Stimulated activated CD4-positive, alpha-beta T cell treated with anti-CD3 and anti-CD28 coated beads, Interleukin-15, amount 100 ng/mL, for 1 hour (primary cell): ENCODE measurements around the gene SPATA13.
A peak's percentile ranks its signal among the peaks of the same experiment; 100 is the strongest.

Experiments
- DNase-seq, 2 donors: peaks; one replicate each; pipeline ENCODE4 v3.0.0-alpha.2; 2020; ENCODE audit warnings: low read depth in 1 of 2, low spot score in 1 of 2

SPATA13 gene

DNA sequence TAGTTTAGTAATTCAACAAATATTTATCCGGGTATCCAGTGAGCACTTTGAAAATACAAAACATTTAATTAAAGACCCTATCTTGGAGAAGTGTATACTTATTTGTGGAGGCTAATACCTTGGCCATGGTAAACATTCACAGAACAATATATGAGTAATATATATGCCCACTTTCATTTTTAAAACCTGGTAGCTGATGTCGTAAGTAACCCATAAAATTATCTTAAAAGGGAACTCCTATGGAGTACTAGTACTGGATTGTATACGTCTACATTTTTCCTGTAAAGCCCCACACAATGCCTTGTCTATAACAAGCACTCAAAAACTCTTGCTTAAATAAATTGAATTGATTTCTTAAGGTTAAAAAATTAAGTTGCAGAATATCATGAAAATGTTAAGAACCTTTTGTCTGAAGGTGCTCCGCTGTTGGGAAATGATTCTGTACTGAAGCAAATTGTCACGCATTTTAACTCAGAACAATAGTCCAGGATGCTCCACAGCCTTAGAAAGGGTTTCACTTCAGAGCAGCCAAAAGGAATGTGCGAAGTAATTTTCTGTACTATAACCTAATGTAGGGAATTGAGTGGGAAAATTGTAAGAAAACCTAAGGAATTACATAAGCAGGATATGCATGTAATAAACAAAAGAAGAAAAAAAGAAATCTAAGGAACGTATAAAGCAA lies 90.0 kb downstream of the SPATA13 start:
- no peak for DNase-seq

DNA sequence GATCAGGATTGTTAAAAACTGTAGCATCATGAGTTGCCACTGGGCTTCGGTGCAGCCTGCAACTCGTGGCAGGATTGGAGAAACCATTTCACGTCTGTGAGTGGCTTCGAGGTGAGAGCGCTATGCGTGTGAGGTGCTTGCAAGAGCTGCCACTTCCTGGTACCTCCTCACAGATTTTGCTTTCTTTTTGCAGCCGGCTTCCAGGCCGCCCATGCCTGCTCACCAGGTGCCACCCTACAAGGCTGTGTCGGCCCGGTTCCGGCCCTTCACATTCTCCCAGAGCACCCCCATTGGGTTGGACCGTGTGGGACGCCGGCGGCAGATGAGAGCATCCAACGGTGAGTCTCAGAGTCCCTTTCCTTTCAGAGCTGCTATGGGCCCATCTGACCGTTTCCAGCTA lies 91.0 kb downstream of the SPATA13 start:
- peak; percentile 55 to 66 for DNase-seq

DNA sequence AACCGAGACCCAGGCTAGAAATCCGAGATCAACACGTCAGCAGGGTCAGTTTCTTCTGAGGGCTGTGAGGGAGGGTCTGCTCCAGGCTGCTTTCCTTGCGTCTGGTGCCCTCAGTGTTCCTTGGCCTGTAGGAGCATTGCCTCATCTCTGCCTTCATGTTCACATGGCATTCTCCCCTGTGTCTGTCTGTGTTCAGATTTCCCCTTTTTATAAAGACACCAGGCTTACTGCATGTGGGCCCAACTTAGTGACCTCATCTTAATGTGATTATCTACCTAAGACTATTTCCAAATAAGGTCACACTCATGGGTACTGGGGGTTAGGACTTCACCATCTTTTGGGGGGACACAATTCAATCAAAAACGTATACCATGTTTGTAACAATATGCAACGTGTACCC lies 91.6 kb downstream of the SPATA13 start:
- DNase-seq = no peak

DNA sequence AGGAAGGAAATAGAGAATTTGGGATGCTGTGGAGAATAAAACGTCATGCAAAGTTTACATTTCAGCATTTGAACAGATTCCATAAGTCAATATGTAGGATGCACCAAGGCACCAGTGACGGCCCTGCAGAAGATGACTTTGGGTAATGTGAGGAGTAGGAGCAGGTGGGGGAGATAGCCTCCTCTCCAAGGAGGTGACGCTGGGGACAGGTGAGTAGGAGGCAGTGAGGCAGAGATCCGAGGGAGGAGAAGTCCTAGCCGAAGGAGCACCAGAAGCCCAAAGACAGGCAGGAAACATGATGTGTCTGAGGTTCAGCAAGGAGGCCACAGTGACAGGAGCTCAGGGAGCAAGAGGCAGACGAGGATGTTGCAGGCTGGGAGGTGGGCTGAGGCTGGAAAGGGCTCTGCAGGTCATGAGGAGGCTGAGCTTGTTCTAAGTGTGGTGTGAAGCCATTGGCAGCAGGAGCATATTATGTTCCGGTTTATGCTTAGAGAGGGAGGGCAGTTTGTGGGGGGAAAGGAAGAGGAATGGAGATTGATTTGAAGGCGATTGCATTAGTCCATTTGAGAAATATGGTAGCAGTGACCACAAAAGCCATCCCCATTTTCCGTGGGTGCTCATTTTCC lies 93.1 kb downstream of the SPATA13 start:
- DNase-seq = no peak

DNA sequence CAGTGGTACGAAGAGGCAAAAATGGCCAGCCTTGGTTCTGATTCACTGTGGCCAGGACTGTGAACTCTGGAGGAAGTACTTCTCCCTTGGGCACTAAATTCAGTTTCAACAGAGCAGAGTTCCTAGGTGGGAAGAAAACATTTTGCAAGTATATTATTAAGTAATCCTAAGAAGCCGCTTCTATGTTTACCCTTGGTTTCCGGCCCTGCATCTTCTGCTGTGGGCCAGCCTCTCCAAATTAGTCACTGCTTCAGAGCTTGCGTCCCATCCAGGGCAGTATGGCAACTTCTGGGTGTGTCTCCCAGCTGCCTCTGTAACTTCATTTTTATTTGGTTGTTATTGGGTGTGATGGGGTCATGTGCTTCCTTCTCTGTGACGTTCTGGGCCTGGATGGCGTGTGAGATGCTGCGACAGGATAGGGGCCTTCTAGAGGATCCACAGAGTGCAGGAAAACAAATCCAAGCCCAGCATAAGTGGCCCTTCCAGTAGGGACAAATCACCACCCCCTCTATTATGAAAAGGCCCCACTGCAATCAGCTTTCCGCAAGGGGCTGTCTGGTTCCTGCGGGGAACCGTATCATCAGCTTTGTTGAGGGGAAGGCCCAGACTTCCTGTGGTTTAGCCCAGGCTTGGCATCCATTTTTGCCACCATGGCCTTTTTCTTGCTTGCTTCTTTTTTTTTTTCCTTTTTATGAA lies 93.8 kb downstream of the SPATA13 start:
- peak in 1 of 2 donors; percentile 14 for DNase-seq

DNA sequence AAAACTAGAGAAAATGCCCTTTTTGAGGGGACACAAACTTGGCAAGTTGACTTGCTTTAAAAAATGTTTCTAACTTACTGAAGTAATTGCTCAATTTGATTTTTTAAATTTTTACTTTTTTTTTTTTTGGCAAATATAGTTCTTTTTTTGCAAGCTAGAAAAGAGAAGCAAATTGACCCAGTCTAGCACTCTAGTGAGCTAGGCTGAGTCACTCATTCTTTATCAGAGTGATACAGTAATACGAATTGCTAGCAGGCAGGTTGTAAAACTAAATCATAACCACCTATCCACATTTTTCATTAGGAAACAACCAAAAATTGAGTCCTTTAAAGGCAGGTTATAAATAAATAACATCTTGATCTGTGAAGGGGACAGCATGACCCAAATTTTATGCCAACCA lies 97.0 kb downstream of the SPATA13 start:
- DNase-seq = no peak

DNA sequence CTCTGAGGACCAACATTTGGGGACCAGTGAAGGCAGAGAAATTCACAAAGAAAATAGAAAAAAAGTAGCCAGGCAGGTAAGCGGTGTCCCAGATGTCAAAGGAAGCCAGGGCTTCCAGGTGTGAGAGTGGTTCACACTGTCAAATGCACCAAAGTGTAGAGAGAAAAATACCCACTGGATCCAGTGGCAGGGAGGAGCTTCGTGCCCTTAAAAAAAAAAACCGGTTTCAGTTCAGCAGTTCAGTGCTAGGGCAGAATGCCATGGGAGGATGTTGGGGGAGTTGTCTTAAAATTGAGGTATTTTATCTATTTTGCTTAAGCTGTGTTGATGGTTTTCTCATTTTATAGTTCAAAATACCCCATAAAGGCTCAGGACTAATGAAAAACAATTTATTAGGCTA lies 101.0 kb downstream of the SPATA13 start:
- no peak for DNase-seq

DNA sequence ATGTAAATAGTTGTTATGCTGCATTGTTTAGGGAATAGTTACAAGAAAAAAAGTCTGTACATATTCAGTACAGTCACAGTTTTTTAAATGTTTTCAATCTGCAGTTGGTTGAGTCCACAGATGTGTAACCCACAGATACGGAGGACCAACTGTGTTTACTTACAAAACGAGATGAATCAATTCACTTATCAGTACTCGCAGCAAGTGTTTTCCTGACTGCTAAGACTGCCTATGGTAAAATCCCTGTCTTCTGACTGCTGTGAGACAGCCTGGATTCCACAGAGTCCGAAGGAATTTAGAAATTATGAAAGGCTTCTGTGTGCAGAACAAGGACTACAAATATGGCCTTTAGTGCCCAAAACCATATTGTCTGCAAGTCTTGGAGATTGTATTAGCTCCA lies 103.1 kb downstream of the SPATA13 start:
- DNase-seq = no peak

DNA sequence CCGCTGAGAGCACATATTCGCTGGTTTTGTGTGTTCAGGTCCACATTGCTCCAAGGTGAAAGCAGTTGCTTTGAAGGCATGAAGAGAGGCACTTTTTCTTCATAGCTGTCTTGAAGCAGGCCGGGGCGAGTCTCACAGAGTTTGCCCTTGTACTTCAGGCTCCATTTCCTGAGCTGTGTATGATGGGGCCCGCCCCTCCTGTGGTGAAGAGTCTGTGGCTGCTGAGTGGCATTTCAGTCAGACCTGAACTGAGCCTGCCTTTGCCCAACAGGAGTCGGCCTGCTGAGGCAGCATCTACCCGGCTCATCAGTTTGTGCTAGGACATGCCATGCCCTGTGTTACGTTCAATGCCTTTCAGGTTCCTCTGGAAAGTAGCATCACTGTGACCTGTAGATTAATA lies 104.5 kb downstream of the SPATA13 start:
- DNase-seq = peak; percentile 57 to 63

DNA sequence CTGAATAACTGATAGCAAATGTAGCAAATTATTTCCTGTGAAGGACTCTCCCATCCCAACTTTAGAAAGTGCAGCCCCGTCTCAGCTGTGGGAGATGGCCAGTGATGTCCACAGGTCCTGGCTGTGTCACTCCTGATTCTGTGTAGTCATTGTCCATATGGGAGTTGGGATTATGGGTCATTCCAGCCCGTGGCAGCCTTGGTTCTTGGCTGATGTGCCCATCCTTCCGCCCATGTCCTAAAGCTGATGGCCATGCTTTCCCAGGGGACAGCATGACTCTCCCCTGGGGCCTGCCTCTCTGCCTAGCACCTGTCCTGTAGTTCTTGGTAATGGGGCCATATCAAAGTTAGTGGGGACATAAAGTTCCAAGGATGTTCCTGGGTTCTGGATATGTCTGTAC lies 104.9 kb downstream of the SPATA13 start:
- no peak for DNase-seq

DNA sequence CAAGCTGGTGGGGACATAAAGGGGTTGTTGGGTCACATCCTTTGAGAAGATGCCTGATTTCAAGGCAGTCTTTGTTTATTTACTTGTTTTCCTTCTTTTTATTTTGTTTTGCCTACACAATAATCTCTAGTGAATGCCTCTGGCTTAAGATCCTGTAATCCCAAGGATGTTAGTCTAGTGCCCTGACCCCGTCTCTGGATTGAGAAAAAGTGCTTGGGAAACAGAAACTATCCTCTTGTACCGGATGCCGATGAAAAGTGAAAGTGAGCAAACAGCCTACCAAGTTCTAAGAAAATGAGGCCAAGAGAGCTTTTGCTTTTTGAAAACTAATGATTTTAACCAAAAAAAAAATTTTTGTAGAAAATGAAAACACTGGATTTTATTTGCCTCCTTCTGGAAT lies 106.8 kb downstream of the SPATA13 start:
- no peak for DNase-seq

DNA sequence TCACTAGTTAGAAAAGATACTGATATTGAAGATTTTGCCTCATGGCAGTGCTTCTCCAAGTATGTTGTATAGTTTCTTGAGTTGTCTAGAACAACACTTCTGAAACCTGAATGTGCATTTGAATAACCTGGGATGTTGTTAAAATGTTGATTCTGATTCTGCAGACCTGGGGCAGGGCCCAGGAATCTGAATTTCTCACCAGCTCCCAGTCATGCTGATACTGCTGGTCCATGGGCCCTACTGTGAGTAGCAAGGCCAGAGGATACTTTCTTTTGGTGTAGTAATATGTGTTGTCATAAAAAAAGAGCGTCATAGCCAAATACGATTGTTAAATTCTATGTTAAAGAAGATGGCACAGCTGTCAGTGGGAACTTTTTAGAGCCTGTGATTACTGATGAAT lies 107.3 kb downstream of the SPATA13 start:
- no peak for DNase-seq

DNA sequence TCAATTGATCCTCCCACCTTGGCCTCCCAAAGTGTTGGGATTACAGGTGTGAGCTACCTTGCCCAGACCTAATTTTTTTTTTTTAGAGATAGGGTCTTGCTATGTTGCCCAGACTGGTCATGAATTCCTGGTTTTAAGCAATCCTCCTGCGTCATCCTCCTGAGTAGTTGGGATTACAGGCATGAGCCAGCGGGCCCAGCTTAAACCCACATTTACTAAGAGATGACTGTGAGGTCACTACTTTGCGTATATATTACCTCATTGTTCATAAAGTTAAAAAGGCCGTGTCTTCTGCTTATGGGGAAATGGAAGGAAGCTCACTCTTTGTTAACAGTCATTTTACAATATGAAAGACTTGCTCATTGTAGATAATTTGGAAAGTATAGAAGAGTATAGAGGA lies 109.3 kb downstream of the SPATA13 start:
- no peak for DNase-seq

DNA sequence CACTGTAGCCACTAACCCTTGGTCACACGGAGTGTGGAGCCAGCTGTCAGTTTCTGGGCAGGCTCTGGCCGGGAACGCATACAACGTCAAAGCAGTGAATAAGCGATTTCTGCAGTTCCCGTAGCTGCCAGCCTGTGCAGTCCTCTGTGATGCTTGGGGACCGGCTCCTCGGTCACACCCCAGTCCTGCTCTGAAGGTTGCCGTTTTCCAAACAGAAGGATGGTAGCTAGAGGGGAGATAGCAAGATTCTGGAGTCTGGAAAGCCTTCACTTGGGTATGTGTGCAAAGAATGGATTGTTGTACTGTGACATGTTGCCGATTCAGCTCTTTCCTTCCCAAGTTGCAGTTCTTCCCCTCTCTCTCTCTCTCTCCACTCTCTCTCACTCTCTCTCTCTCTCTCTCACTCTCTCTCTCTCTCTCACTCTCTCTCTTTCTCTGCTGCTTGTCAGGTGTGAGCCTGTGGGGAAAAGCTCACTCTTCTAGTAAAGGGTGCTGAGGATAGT lies 110.2 kb downstream of the SPATA13 start:
- DNase-seq = peak in 1 of 2 donors; percentile 19

DNA sequence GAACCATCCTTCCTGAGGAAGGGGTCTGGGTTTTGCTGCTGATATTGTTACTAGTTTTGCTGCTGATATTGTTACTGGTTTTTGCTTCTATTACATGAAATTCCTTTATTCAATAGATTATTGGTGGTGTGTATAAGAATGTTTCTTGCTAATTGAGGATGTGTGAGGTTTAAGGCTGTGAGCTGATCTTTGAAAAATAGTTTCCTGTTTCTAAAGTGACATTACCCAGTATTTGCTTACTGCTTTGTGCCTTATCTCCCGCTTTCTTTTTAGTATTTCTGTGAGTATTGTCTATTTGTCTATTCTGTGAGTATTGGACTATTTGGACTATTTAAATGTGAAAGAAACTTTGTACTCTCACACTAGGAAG lies 110.7 kb downstream of the SPATA13 start:
- DNase-seq = no peak

DNA sequence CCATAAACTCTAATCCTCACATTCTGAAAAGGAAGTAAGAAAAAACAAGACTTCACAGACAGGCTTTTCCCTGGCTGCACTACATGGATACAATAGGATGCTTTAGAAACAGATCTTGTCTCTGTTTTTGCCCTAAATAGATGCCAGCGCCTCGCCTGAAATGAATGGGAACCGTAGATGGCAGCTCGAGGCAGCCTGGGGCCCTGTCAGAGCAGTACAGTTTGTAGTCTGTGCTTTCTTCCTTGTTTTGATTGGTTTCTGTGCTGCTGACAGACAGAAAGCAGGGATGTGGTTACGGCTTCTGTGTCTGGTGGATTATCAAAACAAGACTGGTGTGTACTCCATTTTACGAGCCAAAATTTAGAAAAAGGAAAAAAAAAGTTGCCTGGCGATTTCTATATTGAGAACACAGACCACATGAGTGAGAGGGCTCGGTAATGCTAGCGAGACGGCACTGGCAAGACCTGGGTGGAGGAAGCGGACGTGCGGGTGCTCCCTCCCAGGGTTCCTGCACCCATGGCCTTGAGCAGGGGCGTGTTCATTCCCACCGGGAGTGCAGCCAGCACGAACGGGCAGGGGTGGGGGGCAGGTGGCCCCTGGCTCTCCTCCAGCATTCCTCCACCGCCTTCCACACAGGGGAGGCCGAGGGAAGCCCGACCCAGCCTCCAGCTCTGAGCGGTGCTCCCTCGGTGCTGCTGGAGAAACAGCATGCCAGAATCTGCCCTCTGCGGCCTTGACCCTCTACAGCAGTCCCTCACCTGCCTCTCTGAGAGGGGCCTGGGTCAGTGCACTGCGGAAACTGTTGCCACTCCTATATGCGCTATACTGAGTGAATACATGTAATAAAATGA lies 111.3 kb downstream of the SPATA13 start:
- no peak for DNase-seq

DNA sequence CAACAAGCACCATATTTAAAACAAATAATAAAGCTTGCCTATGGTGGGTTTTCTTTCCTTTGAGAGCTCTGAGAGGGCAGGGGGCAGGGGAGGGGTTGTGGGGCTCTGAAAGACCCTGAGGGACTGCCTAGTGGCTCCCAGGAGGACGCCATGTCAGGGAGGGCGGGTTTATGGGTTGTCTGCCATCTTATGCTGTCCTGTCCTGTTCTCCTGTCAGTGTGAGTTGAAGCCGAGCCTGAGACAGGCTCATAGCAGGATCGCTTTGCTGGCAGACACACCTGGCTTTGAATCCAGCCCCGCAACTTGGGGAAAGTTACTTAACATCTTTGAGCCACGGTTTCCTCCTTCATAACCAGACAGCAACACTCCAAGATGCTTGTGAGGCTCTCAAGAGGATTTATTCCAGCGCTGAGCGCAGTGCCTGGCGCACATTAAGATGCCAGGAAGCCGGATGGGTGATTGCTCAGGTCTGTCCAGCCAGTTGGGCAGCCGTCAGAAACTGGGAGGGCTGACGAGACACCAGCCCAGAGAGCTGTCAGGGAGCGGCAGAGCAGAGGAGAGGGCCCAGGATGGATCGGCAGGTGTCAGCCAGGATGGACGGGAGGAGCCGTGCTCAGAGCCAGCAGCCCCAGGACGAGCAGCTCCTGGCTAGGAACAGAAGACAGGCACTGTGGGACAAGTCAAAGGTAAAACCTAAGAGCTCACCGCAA lies 112.1 kb downstream of the SPATA13 start:
- no peak for DNase-seq

DNA sequence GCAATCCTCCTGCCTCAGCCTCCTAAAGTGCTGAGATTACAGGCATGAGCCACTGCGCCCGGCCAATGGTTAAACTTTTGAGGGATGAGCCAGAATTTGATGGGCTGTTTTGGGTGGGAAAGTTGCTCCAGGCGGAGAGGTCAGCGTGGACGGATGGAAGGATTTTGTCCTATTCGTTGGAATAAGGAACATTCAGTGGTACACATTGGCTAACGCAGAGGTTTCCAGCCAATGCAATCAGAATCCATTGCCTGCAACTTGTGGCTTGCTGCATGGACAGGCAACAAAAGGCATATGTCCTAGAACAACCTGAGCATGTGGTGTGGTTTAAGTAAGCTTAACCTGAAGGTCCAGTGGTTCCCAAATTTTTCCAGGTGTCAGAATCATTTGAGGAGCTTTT lies 113.4 kb downstream of the SPATA13 start:
- no peak for DNase-seq

DNA sequence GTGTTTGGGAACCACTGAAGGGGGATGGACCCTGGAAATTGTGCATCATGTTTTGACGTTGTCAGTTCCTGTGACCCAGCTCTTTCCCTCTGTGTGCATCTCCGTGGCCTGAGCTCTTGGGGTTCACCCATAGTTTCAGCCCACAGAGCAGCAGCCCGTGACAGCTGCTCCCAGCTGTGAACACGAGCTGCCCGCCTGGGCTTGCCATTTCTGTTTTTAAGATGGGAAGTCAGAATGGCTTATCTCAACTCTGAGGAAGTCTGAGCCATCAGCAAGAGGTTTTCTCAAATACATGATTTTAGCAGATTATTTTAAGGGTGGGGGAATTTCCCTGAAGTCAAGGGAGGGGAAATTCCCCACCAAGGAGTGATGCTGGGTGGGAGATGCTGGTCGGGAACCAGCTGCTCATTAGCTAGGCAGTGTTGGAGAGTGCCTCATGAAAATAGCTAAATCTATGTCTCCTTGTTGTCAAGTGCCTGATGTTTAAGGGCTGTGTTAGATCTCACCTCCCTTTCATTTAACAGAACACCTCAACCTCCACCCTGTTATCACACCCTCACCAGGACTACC lies 114.0 kb downstream of the SPATA13 start:
- peak; percentile 33 to 42 for DNase-seq

DNA sequence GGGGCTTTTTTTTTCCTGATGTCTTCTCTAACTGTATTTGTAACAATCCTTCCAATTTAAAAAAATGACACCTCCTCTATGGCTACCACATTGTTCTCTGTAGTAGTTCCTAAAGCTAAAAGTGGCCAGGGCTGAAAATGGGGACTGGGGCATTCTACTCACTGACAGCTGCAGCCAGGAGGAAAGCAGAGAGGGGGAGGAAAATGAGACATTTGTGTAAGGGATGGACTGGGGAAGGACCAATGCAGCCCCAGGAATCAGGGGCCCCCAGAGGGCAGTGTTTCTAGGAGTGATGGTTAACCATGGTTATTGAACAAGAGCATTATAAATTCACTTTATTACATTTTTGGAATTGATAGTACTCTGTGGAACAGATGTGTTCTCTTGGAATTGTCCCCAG lies 114.5 kb downstream of the SPATA13 start:
- DNase-seq = no peak

DNA sequence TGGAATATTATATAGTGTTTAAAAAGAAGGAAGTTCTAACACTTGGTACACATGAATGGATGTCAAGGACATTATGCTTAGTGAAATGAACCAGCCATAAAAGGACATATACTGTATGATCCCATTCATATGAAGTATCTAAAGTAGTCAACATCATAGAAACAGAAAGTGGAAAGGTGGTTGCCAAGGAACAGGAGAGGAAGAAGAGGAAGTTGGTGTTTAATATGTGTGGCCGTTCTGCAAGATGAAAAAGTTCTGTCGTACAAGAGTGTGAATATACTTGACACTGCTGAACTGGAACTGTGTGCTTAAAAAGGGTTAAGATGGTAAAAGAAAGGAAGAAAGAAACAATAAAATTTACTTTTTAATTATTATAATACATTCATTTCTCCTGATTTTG lies 115.8 kb downstream of the SPATA13 start:
- DNase-seq = no peak
